Measurements from ENCODE around the gene TRIM54. TPM values are rescaled to one million over a fixed set of nuclear protein-coding genes. Genes with fewer than 3 reads are reported as not detected.

The TRIM54 gene
- total RNA-seq, 1 experiment from 2014 or later, result 2.0 TPM

DNA sequence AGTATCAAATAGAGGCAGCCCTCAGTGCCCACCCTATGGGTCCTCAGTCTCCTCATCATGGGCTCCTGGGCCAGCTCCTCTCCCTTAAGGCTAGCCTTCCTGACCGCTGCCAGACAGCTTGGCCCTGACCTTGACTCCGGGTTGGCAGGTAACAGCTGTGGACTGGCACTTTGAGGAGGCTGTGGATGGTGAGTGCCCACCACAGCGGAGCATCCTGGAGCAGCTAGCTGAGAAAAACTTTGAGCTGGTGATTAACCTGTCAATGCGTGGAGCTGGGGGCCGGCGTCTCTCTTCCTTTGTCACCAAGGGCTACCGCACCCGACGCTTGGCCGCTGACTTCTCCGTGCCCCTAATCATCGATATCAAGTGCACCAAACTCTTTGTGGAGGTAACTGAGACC lies 46.1 kb upstream of the TRIM54 start:
- ChIA-PET RAD21 (ENCODE audit: low non-redundant PET in 1 of 2, low total read pairs in 2 of 2, uncharacterized antibody in 2 of 2, unreplicated experiment in 2 of 2) (no interaction called here), CTCF (no interaction called here), POLR2A (no interaction called here)
- no peak overlapping the region for H3K9ac ChIP-seq (ENCODE audit: low read length)
- H3K9me2 ChIP-seq (ENCODE audit: insufficient read depth), result no peaks in the 10 kb centered on the region
- no TSS peak for BruUV-seq (replicated peaks)
- H2AFZ ChIP-seq (ENCODE audit: low read depth, low read length, poor library complexity, severe bottlenecking), result no peak overlapping the region
- no peaks in the 10 kb centered on the region for H3K4me1 ChIP-seq (ENCODE audit: control insufficient read depth in 1 of 2, insufficient read depth in 2 of 2, low read length in 2 of 2)
- intact Hi-C loops (cut with micrococcal nuclease), result no loop called here
- H3K36me3 ChIP-seq (ENCODE audit: control insufficient read depth in 1 of 2, insufficient read depth in 2 of 2, low read length in 2 of 2), result peaks cover 67 to 93% of the 10 kb centered on the region in 2 experiments
- H3K9me3 ChIP-seq (ENCODE audit: control insufficient read depth in 1 of 2, insufficient read depth in 1 of 2, low read depth in 1 of 2, low read length in 2 of 2), result no peaks in the 10 kb centered on the region
- no peak overlapping the region for H3K4me2 ChIP-seq (ENCODE audit: low read length)
- TF ChIP-seq FOSL1 (IDR thresholded peaks at IDR 0.05; ENCODE audit: low read depth) (no peak), ELF1 (IDR thresholded peaks at IDR 0.05; ENCODE audit: borderline replicate concordance, low read depth) (no peak), POLR2A (IDR thresholded peaks at IDR 0.05; ENCODE audit: borderline replicate concordance, extremely low read depth, insufficient read depth, insufficient read length) (no peak), ZFX (IDR thresholded peaks at IDR 0.05) (no peak), EZH2phosphoT487 (IDR thresholded peaks at IDR 0.05; ENCODE audit: borderline replicate concordance) (no peak), TCF7L2 (IDR thresholded peaks at IDR 0.05; ENCODE audit: borderline replicate concordance, extremely low read depth, insufficient read depth, insufficient read length) (no peak), EGR1 (IDR thresholded peaks at IDR 0.05; ENCODE audit: low read depth) (no peak), SP1 (IDR thresholded peaks at IDR 0.05; ENCODE audit: low read depth) (no peak), SIN3A (IDR thresholded peaks at IDR 0.05; ENCODE audit: low read depth) (no peak), SRF (IDR thresholded peaks at IDR 0.05; ENCODE audit: low read depth) (no peak), ZNF274 (IDR thresholded peaks at IDR 0.05; ENCODE audit: low read depth, low read length) (no peak), REST (IDR thresholded peaks at IDR 0.05; ENCODE audit: low read depth) (no peak), MAX (IDR thresholded peaks at IDR 0.05) (no peak), CEBPB (IDR thresholded peaks at IDR 0.05; ENCODE audit: low read depth) (no peak), CBX3 (IDR thresholded peaks at IDR 0.05; ENCODE audit: low read depth) (no peak), JUND (IDR thresholded peaks at IDR 0.05) (no peak), EZH2 (IDR thresholded peaks at IDR 0.05) (no peak)
- TF ChIP-seq, protein P1, sequence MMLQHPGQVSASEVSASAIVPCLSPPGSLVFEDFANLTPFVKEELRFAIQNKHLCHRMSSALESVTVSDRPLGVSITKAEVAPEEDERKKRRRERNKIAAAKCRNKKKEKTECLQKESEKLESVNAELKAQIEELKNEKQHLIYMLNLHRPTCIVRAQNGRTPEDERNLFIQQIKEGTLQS (IDR thresholded peaks at IDR 0.05), result no peak
- TF ChIP-seq, protein P2, sequence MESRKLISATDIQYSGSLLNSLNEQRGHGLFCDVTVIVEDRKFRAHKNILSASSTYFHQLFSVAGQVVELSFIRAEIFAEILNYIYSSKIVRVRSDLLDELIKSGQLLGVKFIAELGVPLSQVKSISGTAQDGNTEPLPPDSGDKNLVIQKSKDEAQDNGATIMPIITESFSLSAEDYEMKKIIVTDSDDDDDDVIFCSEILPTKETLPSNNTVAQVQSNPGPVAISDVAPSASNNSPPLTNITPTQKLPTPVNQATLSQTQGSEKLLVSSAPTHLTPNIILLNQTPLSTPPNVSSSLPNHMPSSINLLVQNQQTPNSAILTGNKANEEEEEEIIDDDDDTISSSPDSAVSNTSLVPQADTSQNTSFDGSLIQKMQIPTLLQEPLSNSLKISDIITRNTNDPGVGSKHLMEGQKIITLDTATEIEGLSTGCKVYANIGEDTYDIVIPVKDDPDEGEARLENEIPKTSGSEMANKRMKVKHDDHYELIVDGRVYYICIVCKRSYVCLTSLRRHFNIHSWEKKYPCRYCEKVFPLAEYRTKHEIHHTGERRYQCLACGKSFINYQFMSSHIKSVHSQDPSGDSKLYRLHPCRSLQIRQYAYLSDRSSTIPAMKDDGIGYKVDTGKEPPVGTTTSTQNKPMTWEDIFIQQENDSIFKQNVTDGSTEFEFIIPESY (IDR thresholded peaks at IDR 0.05; ENCODE audit: extremely low read depth, insufficient replicate concordance, low read length), result no peak
- no peaks in the 10 kb centered on the region for H3K79me2 ChIP-seq (ENCODE audit: insufficient read depth, low read length)
- ATAC-seq (no peak), DNase-seq (ENCODE audit: low read depth, low spot score) (no peak)
- no peak overlapping the region for H3K4me3 ChIP-seq (replicated peaks in 1 of 2; ENCODE audit: low read depth in 1 of 2, low read length in 2 of 2)
- no peaks in the 10 kb centered on the region for H4K20me1 ChIP-seq (ENCODE audit: insufficient read depth)
- no peak overlapping the region for H3K27ac ChIP-seq (ENCODE audit: low read depth, low read length)
- H3K27me3 ChIP-seq (ENCODE audit: insufficient read depth, low read length), result no peaks in the 10 kb centered on the region

Measured in HCT116 (cell line).